Gastrocnemius medialis (tissue), 4 donors: ENCODE data around the gene FOXP2. TPM values are rescaled to one million over a fixed set of nuclear protein-coding genes. Genes with fewer than 3 reads are reported as not detected.
A peak's percentile ranks its signal among the peaks of the same experiment; 100 is the strongest.
"Not testable (repeated sequence)": the region's sequence is repeated elsewhere in the genome, so short reads cannot be mapped to it uniquely, and the experiment has no call there.

ENCODE experiments used
- ATAC-seq, 2 donors: fragments of 150-250 bp; one replicate each; pipeline ENCODE4 v1.9.1; 2016
- DNase-seq, 2 donors: peaks; one replicate each; pipeline ENCODE4 v3.0.0-alpha.2; 2019
- H3K27ac ChIP-seq, 4 donors: fragments of 200-600 bp; sonication (generic); 1 replicate in 1 of 4; 2 replicates in 3 of 4; pipeline ENCODE4 v1.5.1; 2016 to 2018; ENCODE audit warnings: mild to moderate bottlenecking in 2 of 4, moderate library complexity in 1 of 4
- H3K27me3 ChIP-seq, 3 donors: fragments of 200-600 bp; sonication (generic) in 2 of 3; 1 replicate in 1 of 3; 2 replicates in 2 of 3; pipeline versions ENCODE4 v1.5.1 to v1.6.0; 2016 to 2019; ENCODE audit warnings: mild to moderate bottlenecking in 1 of 3, moderate library complexity in 1 of 3
- H3K36me3 ChIP-seq, 2 donors: fragments of 200-600 bp; sonication (generic) in 1 of 2; one replicate each; pipeline ENCODE4 v1.5.1; 2017 to 2018
- H3K4me1 ChIP-seq, 2 donors: fragments of 200-600 bp; sonication (generic) in 1 of 2; one replicate each; pipeline ENCODE4 v1.5.1; 2016 to 2017; ENCODE audit warnings: mild to moderate bottlenecking in 2 of 2
- H3K4me3 ChIP-seq, 4 donors: fragments of 200-600 bp; sonication (generic) in 3 of 4; 1 replicate in 1 of 4; 2 replicates in 3 of 4; pipeline ENCODE4 v1.5.1; 2016 to 2019; ENCODE audit warnings: mild to moderate bottlenecking in 2 of 4
- H3K9me3 ChIP-seq, 3 donors: fragments of 200-600 bp; sonication (generic) in 2 of 3; 1 replicate in 1 of 3; 2 replicates in 2 of 3; pipeline ENCODE4 v1.5.1; 2016 to 2019
- POLR2A ChIP-seq, 2 donors: fragments of 450-650 bp; IDR thresholded peaks; one replicate each; pipeline ENCODE4 v1.6.1; 2017; ENCODE audit warnings: antibody characterized with exemption in 2 of 2, mild to moderate bottlenecking in 2 of 2, moderate library complexity in 2 of 2
- in situ Hi-C, 4 donors: fragments of 200-750 bp; cut with MboI; loops; one replicate each; pipeline versions ENCODE4 v1.15.0 to v1.8.0; 2017; ENCODE audit warnings: low sequenced_read_pairs in 4 of 4
- intact Hi-C: fragments of 100-400 bp; cut with DNase I; formaldehyde crosslinking; loops from one replicate; pipeline ENCODE4 v1.15.1; 2023; ENCODE audit warnings: low total_unique reads
- total RNA-seq, 4 donors: library from RNA; depleted of rRNA; stranded (reverse); fragments of >200 nt; gene quantifications; one replicate each; pipeline versions ENCODE4 v1.1.0 to v1.2.3, GENCODE V29; 2016
- TF ChIP-seq, protein P1 (sequence below), 5 experiments: fragments of 450-650 bp in 3 of 5; fragments of 200-600 bp in 2 of 5; sonication (generic) in 2 of 5; IDR thresholded peaks in 4 of 5; conservative IDR thresholded peaks in 1 of 5; 1 replicate in 4 of 5; 2 replicates in 1 of 5; pipeline ENCODE4 v1.5.1; 2016 to 2019; ENCODE audit warnings: antibody characterized with exemption in 5 of 5, mild to moderate bottlenecking in 3 of 5, moderate library complexity in 3 of 5

The FOXP2 gene
- total RNA-seq, 4 donors from 2014 or later: 4.9 to 16.9 (median 7.5) TPM

DNA sequence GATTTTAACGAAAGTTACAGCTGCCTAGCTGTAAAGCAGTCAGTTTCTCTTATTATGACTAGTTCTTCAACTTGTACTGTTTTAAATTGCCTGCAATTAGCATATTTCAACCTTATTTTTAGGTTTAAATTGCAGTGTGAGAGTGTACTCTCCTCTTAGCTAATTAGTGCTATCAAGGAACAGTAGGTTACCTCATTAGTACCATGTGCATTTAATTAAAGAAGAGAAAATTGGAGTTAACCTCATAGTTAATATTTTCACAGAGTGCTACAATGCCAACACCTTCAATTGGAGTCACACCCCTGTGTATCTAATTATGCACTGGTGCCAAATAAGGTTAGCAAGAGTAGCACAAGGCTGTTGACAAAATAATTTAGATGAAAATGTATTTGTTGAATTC is 154.6 kb downstream of the FOXP2 start:
- Histone ChIP-seq H3K36me3 (no peaks in the 10 kb centered on the region), H3K27me3 (no peaks in the 10 kb centered on the region), H3K27ac (no peak overlapping the region), H3K4me3 (no peak overlapping the region), H3K4me1 (peaks cover 0 to 9% of the 10 kb centered on the region in 2 donors), H3K9me3 (no peaks in the 10 kb centered on the region)
- in situ Hi-C loops: no loop called here
- ATAC-seq: no peak
- TF ChIP-seq POLR2A (IDR thresholded peaks at IDR 0.05): no peak
- TF ChIP-seq, protein P1, sequence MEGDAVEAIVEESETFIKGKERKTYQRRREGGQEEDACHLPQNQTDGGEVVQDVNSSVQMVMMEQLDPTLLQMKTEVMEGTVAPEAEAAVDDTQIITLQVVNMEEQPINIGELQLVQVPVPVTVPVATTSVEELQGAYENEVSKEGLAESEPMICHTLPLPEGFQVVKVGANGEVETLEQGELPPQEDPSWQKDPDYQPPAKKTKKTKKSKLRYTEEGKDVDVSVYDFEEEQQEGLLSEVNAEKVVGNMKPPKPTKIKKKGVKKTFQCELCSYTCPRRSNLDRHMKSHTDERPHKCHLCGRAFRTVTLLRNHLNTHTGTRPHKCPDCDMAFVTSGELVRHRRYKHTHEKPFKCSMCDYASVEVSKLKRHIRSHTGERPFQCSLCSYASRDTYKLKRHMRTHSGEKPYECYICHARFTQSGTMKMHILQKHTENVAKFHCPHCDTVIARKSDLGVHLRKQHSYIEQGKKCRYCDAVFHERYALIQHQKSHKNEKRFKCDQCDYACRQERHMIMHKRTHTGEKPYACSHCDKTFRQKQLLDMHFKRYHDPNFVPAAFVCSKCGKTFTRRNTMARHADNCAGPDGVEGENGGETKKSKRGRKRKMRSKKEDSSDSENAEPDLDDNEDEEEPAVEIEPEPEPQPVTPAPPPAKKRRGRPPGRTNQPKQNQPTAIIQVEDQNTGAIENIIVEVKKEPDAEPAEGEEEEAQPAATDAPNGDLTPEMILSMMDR (IDR thresholded peaks at IDR 0.05 in 4 of 5, conservative IDR thresholded peaks at IDR 0.05 in 1 of 5): no peak
- no peak for DNase-seq
- intact Hi-C loops: no loop called here

- ATAC-seq: peak in 1 of 2 donors; percentile 19
- Histone ChIP-seq H3K27me3 (no peaks in the 10 kb centered on the region), H3K36me3 (no peaks in the 10 kb centered on the region), H3K9me3 (no peaks in the 10 kb centered on the region), H3K4me1 (peaks cover 5 to 13% of the 10 kb centered on the region in 2 donors), H3K4me3 (no peak overlapping the region), H3K27ac (no peak overlapping the region)
- TF ChIP-seq, protein P1 (IDR thresholded peaks at IDR 0.05 in 4 of 5, conservative IDR thresholded peaks at IDR 0.05 in 1 of 5): no peak
- TF ChIP-seq POLR2A (IDR thresholded peaks at IDR 0.05): no peak
- intact Hi-C loops (no loop called here), in situ Hi-C loops (no loop called here)
- DNase-seq: no peak
These were observed 159.8 kb downstream of the FOXP2 start for GRCh38 chr7:114574384-114574783.

GRCh38 chr7:114575098-114575497 is 160.5 kb downstream of the FOXP2 start:
- no peaks in the 10 kb centered on the region for H3K9me3 ChIP-seq
- in situ Hi-C loops (no loop called here), intact Hi-C loops (no loop called here)
- H3K27ac ChIP-seq: no peak overlapping the region
- TF ChIP-seq, protein P1 (IDR thresholded peaks at IDR 0.05 in 4 of 5, conservative IDR thresholded peaks at IDR 0.05 in 1 of 5): no peak
- TF ChIP-seq POLR2A (IDR thresholded peaks at IDR 0.05): no peak
- no peaks in the 10 kb centered on the region for H3K27me3 ChIP-seq
- no peak for DNase-seq
- no peak for ATAC-seq
- no peaks in the 10 kb centered on the region for H3K36me3 ChIP-seq
- H3K4me3 ChIP-seq: no peak overlapping the region
- H3K4me1 ChIP-seq: peaks cover 5 to 13% of the 10 kb centered on the region in 2 donors

GRCh38 chr7:114580963-114581362 is 166.3 kb downstream of the FOXP2 start:
- ATAC-seq, H3K27me3 ChIP-seq, H3K4me1 ChIP-seq, in situ Hi-C loops, DNase-seq, H3K27ac ChIP-seq, intact Hi-C loops, H3K4me3 ChIP-seq, H3K36me3 ChIP-seq, H3K9me3 ChIP-seq: not testable (repeated sequence)

DNA sequence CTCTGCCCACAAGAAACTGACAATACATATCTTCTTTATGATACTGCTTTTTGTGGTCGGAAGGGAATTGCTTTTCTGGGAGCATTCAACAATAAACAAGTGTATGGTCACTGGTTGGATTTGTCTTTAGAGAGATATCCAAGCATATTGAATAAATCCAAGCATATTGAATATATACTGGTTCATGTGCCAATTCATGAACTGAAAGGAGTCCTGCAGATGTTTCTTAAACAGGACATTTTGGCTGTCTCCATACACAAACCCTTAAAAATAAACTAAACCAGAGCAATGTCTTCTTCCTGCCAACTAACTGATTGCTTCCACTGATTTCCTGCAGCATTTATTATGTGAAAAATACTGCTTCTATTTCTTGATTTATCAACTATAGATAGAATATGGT is 173.9 kb downstream of the FOXP2 start:
- no peaks in the 10 kb centered on the region for H3K36me3 ChIP-seq
- H3K4me3 ChIP-seq: no peak overlapping the region
- intact Hi-C loops: no loop called here
- H3K27me3 ChIP-seq: no peaks in the 10 kb centered on the region
- in situ Hi-C loops: no loop called here
- no peak for ATAC-seq
- H3K9me3 ChIP-seq: no peaks in the 10 kb centered on the region
- DNase-seq: no peak
- no peaks in the 10 kb centered on the region for H3K4me1 ChIP-seq
- no peak for TF ChIP-seq POLR2A (IDR thresholded peaks at IDR 0.05)
- TF ChIP-seq, protein P1 (IDR thresholded peaks at IDR 0.05 in 4 of 5, conservative IDR thresholded peaks at IDR 0.05 in 1 of 5): no peak
- H3K27ac ChIP-seq: no peak overlapping the region
